Liver (tissue), 9 donors: ENCODE data around the gene PER2. TPM values are rescaled to one million over a fixed set of nuclear protein-coding genes. Genes with fewer than 3 reads are reported as not detected.

Experiments used
- DNase-seq: peaks from one replicate; pipeline ENCODE4 v3.0.0-alpha.2; 2017; ENCODE audit warnings: low spot score
- H3K27ac ChIP-seq, 2 donors: one replicate each; pipeline ENCODE4 v1.7.0; 2013; ENCODE audit warnings: inconsistent platforms in 2 of 2, low read length in 2 of 2, control low read depth in 1 of 2, low read depth in 1 of 2, mild to moderate bottlenecking in 1 of 2
- H3K27me3 ChIP-seq, 4 donors: one replicate each; pipeline versions ENCODE4 v1.6.1 to v1.7.0; 2013; ENCODE audit warnings: low read length in 3 of 4, inconsistent platforms in 1 of 4, mild to moderate bottlenecking in 1 of 4, moderate library complexity in 1 of 4; ENCODE audit not compliant: control insufficient read depth in 4 of 4, insufficient read depth in 4 of 4
- H3K36me3 ChIP-seq, 4 donors: one replicate each; pipeline versions ENCODE4 v1.6.1 to v1.7.0; 2013; ENCODE audit warnings: low read length in 3 of 4, mild to moderate bottlenecking in 3 of 4, low read depth in 1 of 4, moderate library complexity in 1 of 4; ENCODE audit not compliant: control insufficient read depth in 4 of 4, insufficient read depth in 3 of 4
- H3K4me1 ChIP-seq, 4 donors: one replicate each; pipeline versions ENCODE4 v1.6.1 to v1.7.0; 2013; ENCODE audit warnings: low read length in 3 of 4, mild to moderate bottlenecking in 3 of 4, moderate library complexity in 1 of 4; ENCODE audit not compliant: control insufficient read depth in 4 of 4, insufficient read depth in 4 of 4
- H3K4me3 ChIP-seq, 3 donors: one replicate each; pipeline versions ENCODE4 v1.6.1 to v1.7.0; 2013; ENCODE audit warnings: low read length in 3 of 3, control low read depth in 1 of 3, low read depth in 1 of 3, mild to moderate bottlenecking in 1 of 3
- H3K9ac ChIP-seq, 2 donors: one replicate each; pipeline ENCODE4 v1.7.0; 2013; ENCODE audit warnings: low read length in 2 of 2, mild to moderate bottlenecking in 2 of 2, moderate library complexity in 2 of 2, control low read depth in 1 of 2, low read depth in 1 of 2
- H3K9me3 ChIP-seq, 4 donors: one replicate each; pipeline versions ENCODE4 v1.6.1 to v1.7.0; 2013; ENCODE audit warnings: low read length in 3 of 4; ENCODE audit not compliant: control insufficient read depth in 4 of 4
- EGR1 ChIP-seq, 2 donors: IDR thresholded peaks; 2 replicates each; pipeline ENCODE4 v1.6.1; 2016 to 2018; ENCODE audit warnings: antibody characterized with exemption in 2 of 2, low read depth in 2 of 2
- FOXA1 ChIP-seq: IDR thresholded peaks from 2 replicates; pipeline ENCODE4 v1.6.1; 2016; ENCODE audit warnings: antibody characterized with exemption
- FOXA2 ChIP-seq: IDR thresholded peaks from 2 replicates; pipeline ENCODE4 v1.6.1; 2016; ENCODE audit warnings: antibody characterized with exemption
- GABPA ChIP-seq, 2 donors: IDR thresholded peaks in 1 of 2; conservative IDR thresholded peaks in 1 of 2; 2 replicates each; pipeline ENCODE4 v1.6.1; 2016; ENCODE audit warnings: antibody characterized with exemption in 2 of 2, mild to moderate bottlenecking in 1 of 2, moderate library complexity in 1 of 2
- HNF4A ChIP-seq, 2 donors: conservative IDR thresholded peaks; 2 replicates each; pipeline ENCODE4 v1.6.1; 2016; ENCODE audit warnings: antibody characterized with exemption in 2 of 2, mild to moderate bottlenecking in 2 of 2
- HNF4G ChIP-seq: IDR thresholded peaks from 2 replicates; pipeline ENCODE4 v1.6.1; 2016; ENCODE audit warnings: antibody characterized with exemption
- JUND ChIP-seq, 2 donors: IDR thresholded peaks; 2 replicates each; pipeline ENCODE4 v1.6.1; 2016; ENCODE audit warnings: antibody characterized with exemption in 2 of 2
- NR2F2 ChIP-seq: IDR thresholded peaks from 2 replicates; pipeline ENCODE4 v1.6.1; 2016; ENCODE audit warnings: antibody characterized with exemption
- RAD21 ChIP-seq, 2 donors: IDR thresholded peaks; 2 replicates each; pipeline ENCODE4 v1.6.1; 2016; ENCODE audit warnings: antibody characterized with exemption in 2 of 2, mild to moderate bottlenecking in 2 of 2
- SP1 ChIP-seq: IDR thresholded peaks from 2 replicates; pipeline ENCODE4 v1.6.1; 2018; ENCODE audit warnings: antibody characterized with exemption, mild to moderate bottlenecking
- TAF1 ChIP-seq: conservative IDR thresholded peaks from 2 replicates; pipeline ENCODE4 v1.6.1; 2016; ENCODE audit warnings: antibody characterized with exemption, mild to moderate bottlenecking
- YY1 ChIP-seq: IDR thresholded peaks from 2 replicates; pipeline ENCODE4 v1.6.1; 2016; ENCODE audit warnings: antibody characterized with exemption, mild to moderate bottlenecking
- WGBS: extraction: QIAGEN DNeasy Blood & Tissue Kit; methylation state at CpG from one replicate; pipeline ENCODE4 v1.1.7; 2013; 5-methylcytosine and 5-hydroxymethylcytosine counted together
- polyA plus RNA-seq, 2 donors: library from polyadenylated mRNA; stranded (reverse) in 1 of 2; unstranded in 1 of 2; fragments of 200-250 nt in 1 of 2; fragments of >200 nt in 1 of 2; fragmentation: Nextera tagmentation in 1 of 2; extraction: Ambion mirVana in 1 of 2; gene quantifications; one replicate each; pipeline versions ENCODE4 v1.2.1 to v1.2.3, GENCODE V29; 2013 to 2015
- total RNA-seq, 2 donors: library from RNA; depleted of rRNA; stranded (reverse); fragments of >200 nt; gene quantifications; one replicate each; pipeline ENCODE4 v1.2.3, GENCODE V29; 2014
- TF ChIP-seq, protein P1 (sequence below): IDR thresholded peaks from 2 replicates; pipeline ENCODE4 v1.6.1; 2016; ENCODE audit warnings: antibody characterized with exemption
- TF ChIP-seq, protein P2 (sequence below): IDR thresholded peaks from 2 replicates; pipeline ENCODE4 v1.6.1; 2016; ENCODE audit warnings: antibody characterized with exemption
- TF ChIP-seq, protein P3 (sequence below): fragments of 150-350 bp; IDR thresholded peaks from 2 replicates; pipeline ENCODE4 v1.5.1; 2017; ENCODE audit warnings: improper control_type of control experiment, low read depth, low read length; ENCODE audit not compliant: missing input control
- TF ChIP-seq, protein P4 (sequence below): IDR thresholded peaks from 2 replicates; pipeline ENCODE4 v1.6.1; 2016; ENCODE audit warnings: antibody characterized with exemption
- TF ChIP-seq, protein P5 (sequence below): IDR thresholded peaks from 2 replicates; pipeline ENCODE4 v1.6.1; 2016; ENCODE audit warnings: antibody characterized with exemption, mild to moderate bottlenecking
- donor health status: healthy.
- donor health status: healthy.
- donor health status: healthy.
- donor health status: healthy.
- donor health status: healthy.

Gene PER2
- total and polyA plus RNA-seq, 4 donors, result 1.1 to 12.5 (median 4.1) TPM

DNA sequence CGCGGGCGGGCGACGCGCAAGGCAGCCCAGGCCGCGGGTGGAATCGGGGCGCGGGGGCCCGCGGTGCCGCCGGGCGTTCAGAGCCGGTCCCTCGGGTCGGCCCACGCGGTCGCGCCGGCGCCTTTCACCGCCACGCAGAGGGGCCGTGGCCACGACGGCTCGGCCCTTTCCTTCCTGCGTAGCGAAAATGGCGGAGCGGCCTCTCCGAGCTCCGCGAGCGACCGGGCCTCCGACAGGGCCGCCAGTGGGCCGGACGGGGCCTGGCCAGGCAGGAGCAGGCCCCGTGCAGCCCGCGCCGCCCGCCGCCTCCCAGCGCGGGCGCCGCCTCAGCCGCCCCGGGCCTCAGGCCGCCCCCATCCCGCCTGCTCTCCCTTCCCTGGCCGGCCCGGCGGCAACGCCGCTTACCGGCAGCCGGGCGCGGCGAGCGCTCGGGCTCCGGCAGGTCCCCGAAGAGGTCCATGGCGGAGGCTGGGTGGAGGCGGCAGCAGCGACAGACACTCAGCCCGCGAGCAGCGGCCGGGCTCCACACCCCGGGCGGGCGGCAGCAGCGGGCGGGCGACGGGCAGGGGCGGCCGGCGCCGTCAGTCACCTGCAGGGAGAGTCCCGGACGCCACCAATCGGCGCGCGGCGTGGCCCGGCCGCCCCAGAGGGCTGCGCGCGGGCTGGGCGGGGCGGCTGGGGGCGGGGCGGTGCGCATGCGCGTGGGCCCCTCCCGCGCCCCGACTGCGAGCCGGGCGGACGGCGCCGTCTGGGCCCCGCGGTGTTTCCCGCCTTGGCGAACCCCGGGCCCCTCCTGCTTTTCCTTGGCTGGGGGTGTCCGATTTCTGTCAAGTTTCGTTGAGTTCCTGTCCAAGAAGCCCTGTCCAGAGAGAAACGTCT lies 85.1 kb downstream of the PER2 start, which contains the start of gene ILKAP:
ILKAP (minus strand) TSS at position 602 of the 879 bp plus-strand sequence; CDS start at position 460, 142 bp downstream.
- DNase-seq, result peak; percentile 91
- peak within 1 kb of the TSS; percentile 86 to 87 for H3K9ac ChIP-seq

DNA sequence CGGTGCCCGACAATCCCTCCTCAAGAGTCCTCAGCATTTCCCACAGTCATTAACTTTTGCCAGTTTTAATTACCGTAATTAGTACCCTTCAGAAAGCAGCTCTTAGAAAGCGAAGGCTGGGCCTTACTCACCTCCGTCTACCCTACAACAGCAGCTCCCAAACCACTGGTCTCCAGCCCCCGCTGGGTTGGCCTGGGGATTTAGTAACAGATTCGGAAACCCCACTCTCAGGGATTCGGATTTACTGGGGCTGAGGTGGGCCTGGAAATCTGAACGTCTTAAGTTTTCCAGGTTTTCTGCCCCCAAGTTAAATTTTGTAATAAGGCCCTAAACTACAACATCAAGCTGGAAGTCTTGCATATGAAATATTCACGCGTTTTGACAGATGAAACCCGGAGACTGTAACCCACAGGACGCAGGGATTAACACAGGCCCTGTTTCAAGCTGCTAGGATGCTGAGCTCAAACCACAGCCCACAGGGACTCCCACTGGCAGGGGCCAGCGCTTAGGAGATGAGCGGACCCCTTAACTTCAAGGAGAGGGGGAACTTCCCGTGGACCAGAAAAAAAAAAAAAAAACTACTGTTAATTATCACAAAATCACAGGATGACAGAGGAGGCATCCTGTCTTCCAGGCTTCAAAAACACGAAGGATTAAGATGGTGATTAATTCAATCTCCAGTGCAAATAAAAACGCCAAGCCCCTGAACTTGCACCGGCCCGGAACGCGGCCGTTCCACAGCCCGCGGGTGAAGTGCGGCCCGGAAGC lies 85.9 kb downstream of the PER2 start:
- Histone ChIP-seq H3K9ac (peak overlapping the region; percentile 86 to 87), H3K27me3 (no peaks in the 10 kb centered on the region), H3K27ac (peak overlapping the region; percentile 71 to 77), H3K36me3 (no peaks in the 10 kb centered on the region), H3K4me1 (peaks cover 10 to 29% (median 23%) of the 10 kb centered on the region in 4 donors), H3K9me3 (no peaks in the 10 kb centered on the region), H3K4me3 (peak overlapping the region; percentile 73 to 99 (median 81))
- no peak for DNase-seq
- 16% methylated on average over 27 of the region's 27 CpGs for WGBS
- no peak for TF ChIP-seq HNF4G
- no peak for TF ChIP-seq NR2F2
- no peak for TF ChIP-seq YY1
- TF ChIP-seq, protein P1, sequence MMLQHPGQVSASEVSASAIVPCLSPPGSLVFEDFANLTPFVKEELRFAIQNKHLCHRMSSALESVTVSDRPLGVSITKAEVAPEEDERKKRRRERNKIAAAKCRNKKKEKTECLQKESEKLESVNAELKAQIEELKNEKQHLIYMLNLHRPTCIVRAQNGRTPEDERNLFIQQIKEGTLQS, result no peak
- TF ChIP-seq TAF1, result no peak
- no peak for TF ChIP-seq HNF4A (conservative IDR thresholded peaks at IDR 0.05)
- TF ChIP-seq, protein P2, sequence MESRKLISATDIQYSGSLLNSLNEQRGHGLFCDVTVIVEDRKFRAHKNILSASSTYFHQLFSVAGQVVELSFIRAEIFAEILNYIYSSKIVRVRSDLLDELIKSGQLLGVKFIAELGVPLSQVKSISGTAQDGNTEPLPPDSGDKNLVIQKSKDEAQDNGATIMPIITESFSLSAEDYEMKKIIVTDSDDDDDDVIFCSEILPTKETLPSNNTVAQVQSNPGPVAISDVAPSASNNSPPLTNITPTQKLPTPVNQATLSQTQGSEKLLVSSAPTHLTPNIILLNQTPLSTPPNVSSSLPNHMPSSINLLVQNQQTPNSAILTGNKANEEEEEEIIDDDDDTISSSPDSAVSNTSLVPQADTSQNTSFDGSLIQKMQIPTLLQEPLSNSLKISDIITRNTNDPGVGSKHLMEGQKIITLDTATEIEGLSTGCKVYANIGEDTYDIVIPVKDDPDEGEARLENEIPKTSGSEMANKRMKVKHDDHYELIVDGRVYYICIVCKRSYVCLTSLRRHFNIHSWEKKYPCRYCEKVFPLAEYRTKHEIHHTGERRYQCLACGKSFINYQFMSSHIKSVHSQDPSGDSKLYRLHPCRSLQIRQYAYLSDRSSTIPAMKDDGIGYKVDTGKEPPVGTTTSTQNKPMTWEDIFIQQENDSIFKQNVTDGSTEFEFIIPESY, result no peak
- TF ChIP-seq JUND (IDR thresholded peaks at IDR 0.05), result no peak
- TF ChIP-seq GABPA (IDR thresholded peaks at IDR 0.05 in 1 of 2, conservative IDR thresholded peaks at IDR 0.05 in 1 of 2), result no peak
- TF ChIP-seq, protein P3, sequence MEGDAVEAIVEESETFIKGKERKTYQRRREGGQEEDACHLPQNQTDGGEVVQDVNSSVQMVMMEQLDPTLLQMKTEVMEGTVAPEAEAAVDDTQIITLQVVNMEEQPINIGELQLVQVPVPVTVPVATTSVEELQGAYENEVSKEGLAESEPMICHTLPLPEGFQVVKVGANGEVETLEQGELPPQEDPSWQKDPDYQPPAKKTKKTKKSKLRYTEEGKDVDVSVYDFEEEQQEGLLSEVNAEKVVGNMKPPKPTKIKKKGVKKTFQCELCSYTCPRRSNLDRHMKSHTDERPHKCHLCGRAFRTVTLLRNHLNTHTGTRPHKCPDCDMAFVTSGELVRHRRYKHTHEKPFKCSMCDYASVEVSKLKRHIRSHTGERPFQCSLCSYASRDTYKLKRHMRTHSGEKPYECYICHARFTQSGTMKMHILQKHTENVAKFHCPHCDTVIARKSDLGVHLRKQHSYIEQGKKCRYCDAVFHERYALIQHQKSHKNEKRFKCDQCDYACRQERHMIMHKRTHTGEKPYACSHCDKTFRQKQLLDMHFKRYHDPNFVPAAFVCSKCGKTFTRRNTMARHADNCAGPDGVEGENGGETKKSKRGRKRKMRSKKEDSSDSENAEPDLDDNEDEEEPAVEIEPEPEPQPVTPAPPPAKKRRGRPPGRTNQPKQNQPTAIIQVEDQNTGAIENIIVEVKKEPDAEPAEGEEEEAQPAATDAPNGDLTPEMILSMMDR, result no peak

More for the DNA sequence above, 85.1 kb downstream of the PER2 start, which contains the start of gene ILKAP:
- peak within 1 kb of the TSS; percentile 73 to 99 (median 81) for H3K4me3 ChIP-seq
- TF ChIP-seq EGR1 (IDR thresholded peaks at IDR 0.05; ENCODE audit: low read depth in 2 of 2) (no peak), JUND (IDR thresholded peaks at IDR 0.05) (no peak), GABPA (IDR thresholded peaks at IDR 0.05 in 1 of 2, conservative IDR thresholded peaks at IDR 0.05 in 1 of 2) (no peak), TAF1 (no peak), FOXA2 (no peak), SP1 (no peak), HNF4G (no peak), RAD21 (IDR thresholded peaks at IDR 0.05) (no peak), NR2F2 (no peak), FOXA1 (no peak)
- TF ChIP-seq, protein P4, sequence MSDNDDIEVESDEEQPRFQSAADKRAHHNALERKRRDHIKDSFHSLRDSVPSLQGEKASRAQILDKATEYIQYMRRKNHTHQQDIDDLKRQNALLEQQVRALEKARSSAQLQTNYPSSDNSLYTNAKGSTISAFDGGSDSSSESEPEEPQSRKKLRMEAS, result no peak
- TF ChIP-seq, protein P3, result no peak
- TF ChIP-seq, protein P5, sequence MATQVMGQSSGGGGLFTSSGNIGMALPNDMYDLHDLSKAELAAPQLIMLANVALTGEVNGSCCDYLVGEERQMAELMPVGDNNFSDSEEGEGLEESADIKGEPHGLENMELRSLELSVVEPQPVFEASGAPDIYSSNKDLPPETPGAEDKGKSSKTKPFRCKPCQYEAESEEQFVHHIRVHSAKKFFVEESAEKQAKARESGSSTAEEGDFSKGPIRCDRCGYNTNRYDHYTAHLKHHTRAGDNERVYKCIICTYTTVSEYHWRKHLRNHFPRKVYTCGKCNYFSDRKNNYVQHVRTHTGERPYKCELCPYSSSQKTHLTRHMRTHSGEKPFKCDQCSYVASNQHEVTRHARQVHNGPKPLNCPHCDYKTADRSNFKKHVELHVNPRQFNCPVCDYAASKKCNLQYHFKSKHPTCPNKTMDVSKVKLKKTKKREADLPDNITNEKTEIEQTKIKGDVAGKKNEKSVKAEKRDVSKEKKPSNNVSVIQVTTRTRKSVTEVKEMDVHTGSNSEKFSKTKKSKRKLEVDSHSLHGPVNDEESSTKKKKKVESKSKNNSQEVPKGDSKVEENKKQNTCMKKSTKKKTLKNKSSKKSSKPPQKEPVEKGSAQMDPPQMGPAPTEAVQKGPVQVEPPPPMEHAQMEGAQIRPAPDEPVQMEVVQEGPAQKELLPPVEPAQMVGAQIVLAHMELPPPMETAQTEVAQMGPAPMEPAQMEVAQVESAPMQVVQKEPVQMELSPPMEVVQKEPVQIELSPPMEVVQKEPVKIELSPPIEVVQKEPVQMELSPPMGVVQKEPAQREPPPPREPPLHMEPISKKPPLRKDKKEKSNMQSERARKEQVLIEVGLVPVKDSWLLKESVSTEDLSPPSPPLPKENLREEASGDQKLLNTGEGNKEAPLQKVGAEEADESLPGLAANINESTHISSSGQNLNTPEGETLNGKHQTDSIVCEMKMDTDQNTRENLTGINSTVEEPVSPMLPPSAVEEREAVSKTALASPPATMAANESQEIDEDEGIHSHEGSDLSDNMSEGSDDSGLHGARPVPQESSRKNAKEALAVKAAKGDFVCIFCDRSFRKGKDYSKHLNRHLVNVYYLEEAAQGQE, result no peak
- peak within 1 kb of the TSS; percentile 71 to 78 for H3K27ac ChIP-seq
- peaks cover 10 to 29% (median 22%) of the 10 kb centered on the region in 4 donors for H3K4me1 ChIP-seq
- WGBS, result under 1% methylated on average over 126 of the region's 126 CpGs
- no peaks in the 10 kb centered on the region for H3K9me3 ChIP-seq
- H3K36me3 ChIP-seq, result no peaks in the 10 kb centered on the region
- H3K27me3 ChIP-seq, result no peaks in the 10 kb centered on the region
